GM23248 (cell line): ENCODE results near the gene PEX5L. TPM values are rescaled to one million over a fixed set of nuclear protein-coding genes. Genes with fewer than 3 reads are reported as not detected.

Experiments used
- DNase-seq: peaks from one replicate; pipeline ENCODE4 v3.0.0-alpha.2; 2015
- H2AFZ ChIP-seq: fragments of 200-600 bp; sonication (generic); 2 replicates; pipeline ENCODE4 v1.6.1; 2016; ENCODE audit warnings: antibody characterized with exemption
- H3F3A ChIP-seq: fragments of 200-600 bp; sonication (generic); 2 replicates; pipeline ENCODE4 v1.6.1; 2016; ENCODE audit warnings: mild to moderate bottlenecking, antibody characterized with exemption, mixed run types; ENCODE audit not compliant: insufficient read depth
- H3K27ac ChIP-seq: fragments of 200-600 bp; sonication (generic); 2 replicates; pipeline ENCODE4 v1.5.1; 2016; ENCODE audit warnings: mild to moderate bottlenecking
- H3K27me3 ChIP-seq: fragments of 200-600 bp; sonication (generic); replicated peaks from 2 replicates; pipeline ENCODE4 v1.6.1; 2016; ENCODE audit warnings: mild to moderate bottlenecking; ENCODE audit not compliant: insufficient read depth
- H3K36me3 ChIP-seq: fragments of 200-600 bp; sonication (generic); 2 replicates; pipeline ENCODE4 v1.6.1; 2016; ENCODE audit warnings: low read depth, mild to moderate bottlenecking
- H3K4me1 ChIP-seq: fragments of 200-600 bp; sonication (generic); 2 replicates; pipeline ENCODE4 v1.6.1; 2016; ENCODE audit warnings: mild to moderate bottlenecking; ENCODE audit not compliant: insufficient read depth
- H3K4me2 ChIP-seq: fragments of 200-600 bp; sonication (generic); one replicate; pipeline ENCODE4 v1.6.1; 2016; ENCODE audit warnings: mild to moderate bottlenecking; ENCODE audit not compliant: unreplicated experiment
- H3K4me3 ChIP-seq: fragments of 200-600 bp; sonication (generic); 2 replicates; pipeline ENCODE4 v1.5.1; 2016; ENCODE audit warnings: mild to moderate bottlenecking
- H3K79me2 ChIP-seq: fragments of 200-600 bp; sonication (generic); 2 replicates; pipeline ENCODE4 v1.6.1; 2016; ENCODE audit warnings: mild to moderate bottlenecking; ENCODE audit not compliant: insufficient read depth
- H3K9ac ChIP-seq: fragments of 200-600 bp; sonication (generic); 2 replicates; pipeline ENCODE4 v1.6.1; 2016; ENCODE audit warnings: mild to moderate bottlenecking
- H3K9me2 ChIP-seq: fragments of 200-600 bp; sonication (generic); 2 replicates; pipeline ENCODE4 v1.6.1; 2016; ENCODE audit warnings: mixed run types, mild to moderate bottlenecking, moderate library complexity; ENCODE audit not compliant: insufficient read depth
- H3K9me3 ChIP-seq: fragments of 200-600 bp; sonication (generic); one replicate; pipeline ENCODE4 v1.6.1; 2017; ENCODE audit warnings: low read depth
- H4K20me1 ChIP-seq: fragments of 200-600 bp; sonication (generic); 2 replicates; pipeline ENCODE4 v1.6.0; 2016; ENCODE audit not compliant: insufficient read depth
- EZH2 ChIP-seq: fragments of 200-600 bp; sonication (generic); IDR thresholded peaks from 2 replicates; pipeline ENCODE4 v1.6.1; 2018; ENCODE audit warnings: antibody characterized with exemption, mild to moderate bottlenecking; ENCODE audit not compliant: insufficient read depth, poor library complexity, severe bottlenecking
- EZH2phosphoT487 ChIP-seq: fragments of 200-600 bp; sonication (generic); IDR thresholded peaks from 2 replicates; pipeline ENCODE4 v1.6.1; 2018; ENCODE audit warnings: antibody characterized with exemption, moderate library complexity, mild to moderate bottlenecking, low read depth; ENCODE audit not compliant: insufficient read depth
- WGBS, 2 experiments: methylation state at CpG; one replicate each; pipeline ENCODE4 v1.1.6; 2015 to 2017; ENCODE audit warnings: low lambda C conversion rate in 2 of 2, low coverage in 1 of 2; ENCODE audit errors: missing lambda C conversion rate in 2 of 2; 5-methylcytosine and 5-hydroxymethylcytosine counted together
- in situ Hi-C: fragments of 300-500 bp; cut with MboI; formaldehyde crosslinking; loops from 2 replicates; pipeline ENCODE4 v1.15.0; 2020
- polyA plus RNA-seq: library from polyadenylated mRNA; unstranded; fragments of >200 nt; fragmentation: Nextera tagmentation; extraction: Ambion mirVana; gene quantifications from 2 replicates; pipeline ENCODE4 v1.2.1, GENCODE V29; 2016
- total RNA-seq: library from RNA; depleted of rRNA; stranded (reverse); fragments of >200 nt; shearing (Covaris generic); gene quantifications from 2 replicates; pipeline ENCODE4 v1.2.3, GENCODE V29; 2014; rRNA removed

Gene PEX5L, protein sequence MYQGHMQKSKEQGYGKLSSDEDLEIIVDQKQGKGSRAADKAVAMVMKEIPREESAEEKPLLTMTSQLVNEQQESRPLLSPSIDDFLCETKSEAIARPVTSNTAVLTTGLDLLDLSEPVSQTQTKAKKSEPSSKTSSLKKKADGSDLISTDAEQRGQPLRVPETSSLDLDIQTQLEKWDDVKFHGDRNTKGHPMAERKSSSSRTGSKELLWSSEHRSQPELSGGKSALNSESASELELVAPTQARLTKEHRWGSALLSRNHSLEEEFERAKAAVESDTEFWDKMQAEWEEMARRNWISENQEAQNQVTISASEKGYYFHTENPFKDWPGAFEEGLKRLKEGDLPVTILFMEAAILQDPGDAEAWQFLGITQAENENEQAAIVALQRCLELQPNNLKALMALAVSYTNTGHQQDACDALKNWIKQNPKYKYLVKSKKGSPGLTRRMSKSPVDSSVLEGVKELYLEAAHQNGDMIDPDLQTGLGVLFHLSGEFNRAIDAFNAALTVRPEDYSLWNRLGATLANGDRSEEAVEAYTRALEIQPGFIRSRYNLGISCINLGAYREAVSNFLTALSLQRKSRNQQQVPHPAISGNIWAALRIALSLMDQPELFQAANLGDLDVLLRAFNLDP
- total RNA-seq (not detected in 2 replicates), polyA plus RNA-seq (0.03 TPM in 1 of 2 replicates, not detected in the other)

DNA sequence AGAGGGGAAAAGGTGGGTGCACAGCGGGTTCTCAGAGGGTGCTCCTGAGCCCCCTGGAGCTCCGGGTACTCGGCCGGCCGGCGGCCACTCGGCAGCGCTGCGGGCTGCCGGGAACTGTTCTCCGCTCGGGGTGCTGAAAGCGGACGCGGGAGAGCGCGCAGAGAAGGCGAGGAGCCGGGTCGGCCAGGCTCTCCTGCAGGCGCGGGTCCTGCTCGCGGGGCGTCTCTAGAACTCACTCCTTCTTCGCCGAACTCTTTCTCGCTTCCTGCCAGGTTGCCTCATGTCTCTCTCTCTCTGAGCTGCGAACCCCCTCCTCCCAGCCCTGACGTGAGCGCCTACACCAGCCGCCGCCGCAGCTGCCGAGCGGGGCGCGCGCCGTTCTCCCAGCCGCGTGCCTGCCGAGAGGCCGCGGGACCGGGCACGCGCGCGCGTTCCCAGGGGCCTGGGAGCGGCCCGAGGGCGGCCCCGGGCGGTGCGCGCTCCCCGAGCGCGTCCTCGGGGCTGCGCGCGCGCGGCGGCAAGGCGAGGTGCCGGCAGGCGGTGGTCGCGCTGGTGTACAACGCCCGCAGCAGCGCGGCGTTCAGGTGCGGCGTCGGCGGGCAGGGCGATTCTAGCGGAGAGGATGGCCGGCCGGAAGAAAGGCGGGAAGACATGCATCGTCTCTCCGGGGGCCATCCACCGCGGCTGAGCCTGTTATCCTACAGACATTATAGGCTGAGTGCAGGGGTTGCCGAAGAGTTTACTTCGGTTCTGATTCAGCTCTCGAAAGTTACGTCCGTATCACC, at the start of gene PEX5L:
Gene PEX5L (minus strand): TSS at position 267 of the 785 bp plus-strand sequence. CDS start 338 bp downstream, outside the sequence.
- in situ Hi-C loops, result no loop called here

DNA sequence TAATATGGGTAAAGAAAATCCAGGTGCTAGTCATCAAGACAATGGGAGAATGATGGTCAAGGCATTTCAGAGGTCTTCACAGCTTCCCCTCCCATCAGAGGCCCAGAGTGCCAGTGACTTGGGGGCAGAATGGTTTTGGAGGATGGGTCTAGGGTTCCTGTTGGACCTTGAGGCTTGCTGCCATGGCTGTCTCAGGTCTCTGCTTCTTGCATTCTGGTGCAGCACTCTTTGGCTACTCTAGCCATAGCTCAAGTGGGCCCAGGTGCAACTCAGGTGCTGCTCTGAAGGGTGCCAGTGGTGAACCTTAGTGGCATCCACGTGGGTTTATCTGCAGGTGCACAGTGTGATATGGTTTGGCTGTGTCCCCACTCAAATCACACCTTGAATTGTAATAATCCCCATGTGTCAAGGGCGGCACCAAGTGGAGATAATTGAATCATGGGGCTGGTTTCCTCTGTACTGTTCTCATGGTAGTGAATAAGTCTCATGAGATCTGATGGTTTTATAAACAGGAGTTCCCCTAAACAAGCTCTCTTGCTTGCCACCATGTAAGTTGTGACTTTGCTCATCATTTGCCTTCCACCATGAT, 48.5 kb upstream of the PEX5L start:
- H3K36me3 ChIP-seq, result no peaks in the 10 kb centered on the region
- in situ Hi-C loops, result no loop called here
- H3K79me2 ChIP-seq, result no peaks in the 10 kb centered on the region
- TF ChIP-seq EZH2phosphoT487 (no peak), EZH2 (no peak)
- H3K27ac ChIP-seq, result no peak overlapping the region
- H3K9me3 ChIP-seq, result no peaks in the 10 kb centered on the region
- no peak overlapping the region for H3K9ac ChIP-seq
- H3K4me1 ChIP-seq, result no peaks in the 10 kb centered on the region
- 2% methylated on average over 2 of the region's 2 CpGs for WGBS, 2 experiments
- H3F3A ChIP-seq, result no peaks in the 10 kb centered on the region
- no peak for DNase-seq
- no peak overlapping the region for H3K4me2 ChIP-seq
- no peak overlapping the region for H3K4me3 ChIP-seq
- no peaks in the 10 kb centered on the region for H3K9me2 ChIP-seq
- H4K20me1 ChIP-seq, result no peaks in the 10 kb centered on the region
- no peak overlapping the region for H2AFZ ChIP-seq
- H3K27me3 ChIP-seq, result no peaks in the 10 kb centered on the region

More for the DNA sequence above, at the start of gene PEX5L:
- peak; percentile 66 for DNase-seq
- H3K27ac ChIP-seq, result no peak within 1 kb of the TSS
- TF ChIP-seq EZH2phosphoT487 (no peak), EZH2 (no peak)
- peak within 1 kb of the TSS; percentile 77 for H3K4me2 ChIP-seq
- H3K9ac ChIP-seq, result no peak within 1 kb of the TSS
- no peaks in the 10 kb centered on the region for H3K9me2 ChIP-seq
- H3K4me3 ChIP-seq, result peak within 1 kb of the TSS; percentile 59
- no peaks in the 10 kb centered on the region for H3K36me3 ChIP-seq
- no peaks in the 10 kb centered on the region for H3K79me2 ChIP-seq
- H4K20me1 ChIP-seq, result no peaks in the 10 kb centered on the region
- 3 to 6% methylated on average over 89 to 91 of the region's 96 CpGs for WGBS, 2 experiments
- no peaks in the 10 kb centered on the region for H3F3A ChIP-seq
- H3K27me3 ChIP-seq, result peaks cover 25% of the 10 kb centered on the region
- no peak within 1 kb of the TSS for H2AFZ ChIP-seq
- H3K9me3 ChIP-seq, result no peaks in the 10 kb centered on the region
- H3K4me1 ChIP-seq, result no peaks in the 10 kb centered on the region

DNA sequence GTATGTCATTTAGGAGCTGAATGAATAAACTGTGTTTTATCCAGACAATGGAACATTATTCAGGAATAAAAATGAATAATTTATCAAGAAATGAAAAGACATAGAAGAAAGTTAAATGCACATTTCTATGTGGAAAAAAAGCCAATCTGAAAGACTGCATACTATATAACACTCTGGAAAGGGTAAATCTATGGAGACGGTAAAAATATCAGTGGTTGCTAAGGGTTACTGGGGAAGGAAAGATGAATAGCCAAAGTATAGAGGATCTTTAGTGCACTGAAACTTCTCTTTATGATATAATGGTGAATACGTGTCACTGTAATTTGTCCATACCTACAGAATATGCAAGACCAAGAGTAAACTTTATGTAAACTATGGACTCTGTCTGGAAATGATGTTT, 46.0 kb upstream of the PEX5L start:
- Histone ChIP-seq H3F3A (no peaks in the 10 kb centered on the region), H3K4me1 (no peaks in the 10 kb centered on the region), H2AFZ (no peak overlapping the region), H3K4me2 (no peak overlapping the region), H3K4me3 (no peak overlapping the region), H3K9me2 (no peaks in the 10 kb centered on the region), H3K27me3 (no peaks in the 10 kb centered on the region), H3K36me3 (no peaks in the 10 kb centered on the region), H4K20me1 (no peaks in the 10 kb centered on the region), H3K9me3 (no peaks in the 10 kb centered on the region), H3K9ac (no peak overlapping the region), H3K27ac (no peak overlapping the region), H3K79me2 (no peaks in the 10 kb centered on the region)
- DNase-seq, result no peak
- TF ChIP-seq EZH2phosphoT487 (no peak), EZH2 (no peak)
- 24 to 30% methylated on average over 2 of the region's 2 CpGs for WGBS, 2 experiments
- in situ Hi-C loops, result no loop called here

DNA sequence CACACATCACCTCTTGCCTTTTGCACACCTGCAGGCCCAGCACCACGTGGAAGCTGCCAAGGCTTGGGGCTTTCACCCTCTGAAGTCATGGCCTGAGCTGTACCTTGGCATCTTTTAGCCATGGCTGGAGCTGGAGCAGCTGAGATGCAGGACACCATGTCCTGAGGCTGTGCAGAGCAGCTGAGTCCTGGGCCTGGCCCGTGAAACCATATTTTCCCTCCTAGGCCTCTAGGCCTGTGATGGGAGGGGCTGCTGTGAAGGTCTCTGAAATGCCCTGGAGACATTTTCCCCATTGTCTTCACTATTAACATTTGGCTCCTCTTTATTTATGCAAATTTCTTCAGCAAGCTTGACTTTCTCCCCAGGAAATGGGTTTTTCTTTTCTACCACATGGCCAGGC, 41.9 kb upstream of the PEX5L start:
- Histone ChIP-seq H3K9me2 (no peaks in the 10 kb centered on the region), H2AFZ (no peak overlapping the region), H4K20me1 (no peaks in the 10 kb centered on the region), H3K9me3 (no peaks in the 10 kb centered on the region), H3K79me2 (no peaks in the 10 kb centered on the region), H3K4me1 (no peaks in the 10 kb centered on the region), H3K9ac (no peak overlapping the region), H3K4me3 (no peak overlapping the region), H3K4me2 (no peak overlapping the region), H3K27me3 (no peaks in the 10 kb centered on the region), H3K36me3 (no peaks in the 10 kb centered on the region), H3F3A (no peaks in the 10 kb centered on the region), H3K27ac (no peak overlapping the region)
- DNase-seq, result no peak
- TF ChIP-seq EZH2phosphoT487 (no peak), EZH2 (no peak)
- in situ Hi-C loops, result no loop called here
- 3 to 13% methylated on average over 2 of the region's 2 CpGs for WGBS, 2 experiments
